SKM-1 (cell line): ENCODE results near the gene DENND4A.

Experiments
- DNase-seq: peaks from one replicate; lab custom pipeline; 2025; ENCODE audit not compliant: unreplicated experiment; lab: John Stamatoyannopoulos, UW

Gene DENND4A

DNA sequence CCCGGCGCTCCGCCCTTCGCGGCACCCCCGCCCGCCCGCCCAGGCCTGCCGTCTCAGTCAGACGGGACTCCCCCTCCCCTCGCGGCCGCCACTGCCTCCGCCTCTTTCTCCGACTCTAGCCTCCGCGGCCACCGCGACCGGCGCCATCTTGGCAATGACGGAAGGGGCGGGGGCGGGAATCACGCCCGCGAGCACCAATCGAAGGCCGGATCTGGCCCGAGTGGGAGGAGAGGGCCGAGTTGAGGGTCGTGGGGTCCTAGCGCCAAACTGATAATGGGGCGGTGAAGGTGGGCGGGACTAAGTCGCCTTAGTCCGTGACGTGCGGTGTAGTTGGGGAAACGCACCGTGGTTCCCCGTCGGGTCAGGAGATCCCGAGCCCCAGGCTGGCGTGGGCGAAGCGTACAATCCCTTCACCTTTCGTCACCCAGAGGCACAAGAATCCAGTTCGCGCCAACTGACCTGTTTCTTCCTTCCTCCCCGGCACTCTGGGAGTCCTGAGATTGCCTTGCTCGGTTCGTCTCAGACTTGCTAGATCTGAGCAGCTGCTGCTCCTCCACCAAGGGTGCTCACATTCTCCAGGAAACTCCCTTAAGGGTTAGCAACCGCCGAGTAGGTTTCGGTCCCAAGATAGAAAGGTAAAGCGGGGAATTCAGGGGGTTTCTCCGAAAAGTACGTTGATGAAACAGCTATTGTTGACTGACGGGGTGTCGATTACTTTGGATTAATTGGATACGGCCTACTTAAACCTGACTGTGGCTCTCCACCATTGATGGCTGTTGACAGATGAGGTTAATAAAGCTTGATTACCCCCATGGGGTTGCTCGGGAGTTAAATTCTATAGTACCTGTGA is at the start of gene DENND4A:
TSS of gene DENND4A (minus strand) at position 156 of the 850 bp plus-strand sequence. CDS start 35,843 bp downstream, outside the sequence.
- peak; percentile 97 for DNase-seq

DNA sequence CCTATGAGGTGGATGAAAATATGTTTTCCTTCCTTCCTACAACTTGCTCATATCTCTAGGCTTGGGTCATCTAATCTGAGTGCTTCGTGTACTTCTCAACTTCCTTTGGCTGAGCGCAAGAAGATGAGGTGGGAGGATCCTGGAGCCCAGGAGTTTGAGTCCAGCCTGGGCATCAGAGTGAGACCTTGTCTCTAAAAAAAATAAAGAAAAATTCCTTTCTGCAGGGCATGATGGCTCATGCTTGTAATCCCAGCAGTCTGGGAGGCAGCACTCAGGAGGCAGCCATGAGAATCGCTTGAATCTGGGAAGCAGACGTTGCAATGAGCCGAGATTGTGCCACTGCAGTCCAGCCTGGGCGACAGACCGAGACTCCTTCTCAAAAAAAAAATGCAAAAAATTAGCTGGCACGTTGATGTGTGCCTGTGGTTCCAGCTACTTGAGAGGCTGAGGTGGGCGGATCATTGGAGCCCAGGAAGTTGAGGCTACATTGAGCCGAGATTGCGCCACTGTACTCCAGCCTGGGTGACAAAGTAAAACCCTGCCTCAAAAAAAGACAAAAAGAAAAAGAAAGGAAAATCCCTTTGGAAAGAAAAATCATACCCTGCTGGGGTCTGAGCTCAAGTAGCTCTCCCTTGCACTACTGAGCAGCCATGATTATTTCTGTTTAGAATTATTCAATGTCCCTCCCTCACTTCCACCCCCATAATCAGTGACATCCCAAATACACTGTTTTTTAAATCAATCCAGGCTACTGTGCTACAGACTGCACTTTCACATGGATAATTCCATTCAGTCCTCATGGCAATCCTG is 49.2 kb upstream of the DENND4A start:
- peak; percentile 31 for DNase-seq

DNA sequence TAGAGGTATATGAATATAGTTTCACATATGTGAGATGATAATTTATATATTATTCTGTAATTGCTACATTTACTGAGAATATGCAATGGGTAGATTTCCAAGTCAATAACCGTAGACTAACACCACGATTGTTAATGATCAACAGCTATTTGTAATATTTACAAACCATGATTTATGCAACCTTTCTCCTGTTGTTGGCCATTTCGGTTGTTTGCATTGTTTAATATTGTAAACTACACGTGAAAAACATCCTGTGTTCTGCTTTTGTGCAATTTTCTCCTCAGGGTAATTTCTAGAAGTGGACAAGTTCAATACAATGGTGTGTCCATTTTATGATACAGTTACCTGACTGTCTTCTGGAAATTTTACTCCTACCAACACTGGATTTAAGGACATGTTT is 47.9 kb upstream of the DENND4A start:
- no peak for DNase-seq

- DNase-seq = peak; percentile 14
Observed at GRCh38 chr15:65839354-65839901, 47.3 kb upstream of the DENND4A start.

- peak; percentile 31 for DNase-seq
Observed at GRCh38 chr15:65837301-65838294, 45.5 kb upstream of the DENND4A start.

DNA sequence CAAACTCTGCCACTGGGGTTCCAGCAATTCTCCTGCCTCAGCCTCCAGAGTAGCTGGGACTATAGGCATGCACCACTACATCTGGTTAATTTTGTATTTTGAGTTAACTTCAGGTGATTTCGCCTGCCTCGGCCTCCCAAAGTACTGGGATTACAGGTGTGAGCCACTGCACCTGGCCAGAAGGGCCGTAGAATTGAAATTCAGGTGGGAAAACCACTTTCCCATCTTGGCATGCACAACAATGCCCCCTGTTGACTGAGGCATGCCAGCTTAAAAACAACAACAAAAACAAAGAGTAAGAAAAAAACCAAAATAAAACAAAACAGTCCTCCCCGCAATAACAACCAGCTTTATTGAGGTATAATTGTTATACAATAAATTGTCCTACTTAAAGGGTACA is 44.6 kb upstream of the DENND4A start:
- DNase-seq = no peak

DNA sequence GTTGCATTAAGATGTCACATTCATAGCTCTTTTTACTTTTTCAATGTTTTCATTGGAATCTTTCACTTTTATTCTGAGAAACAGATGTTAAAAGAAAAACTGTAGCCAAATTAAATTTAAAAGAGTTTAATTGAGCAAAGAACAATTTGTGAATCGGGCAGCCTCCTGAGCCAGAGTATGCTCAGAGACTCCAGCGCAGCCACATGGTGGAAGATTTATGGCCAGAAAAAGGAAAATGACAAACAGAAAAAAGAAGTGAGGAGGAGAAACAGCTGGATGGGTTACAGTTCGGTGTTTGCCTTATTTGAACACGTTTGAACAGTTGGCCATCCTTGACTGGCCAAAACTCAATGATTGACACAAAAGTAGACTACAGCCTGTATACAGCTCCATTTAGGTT is 43.4 kb upstream of the DENND4A start:
- DNase-seq = no peak

- no peak for DNase-seq
Observed at GRCh38 chr15:65834603-65835282, 42.6 kb upstream of the DENND4A start.

- DNase-seq = no peak
Observed at GRCh38 chr15:65833501-65834205, 41.6 kb upstream of the DENND4A start.

DNA sequence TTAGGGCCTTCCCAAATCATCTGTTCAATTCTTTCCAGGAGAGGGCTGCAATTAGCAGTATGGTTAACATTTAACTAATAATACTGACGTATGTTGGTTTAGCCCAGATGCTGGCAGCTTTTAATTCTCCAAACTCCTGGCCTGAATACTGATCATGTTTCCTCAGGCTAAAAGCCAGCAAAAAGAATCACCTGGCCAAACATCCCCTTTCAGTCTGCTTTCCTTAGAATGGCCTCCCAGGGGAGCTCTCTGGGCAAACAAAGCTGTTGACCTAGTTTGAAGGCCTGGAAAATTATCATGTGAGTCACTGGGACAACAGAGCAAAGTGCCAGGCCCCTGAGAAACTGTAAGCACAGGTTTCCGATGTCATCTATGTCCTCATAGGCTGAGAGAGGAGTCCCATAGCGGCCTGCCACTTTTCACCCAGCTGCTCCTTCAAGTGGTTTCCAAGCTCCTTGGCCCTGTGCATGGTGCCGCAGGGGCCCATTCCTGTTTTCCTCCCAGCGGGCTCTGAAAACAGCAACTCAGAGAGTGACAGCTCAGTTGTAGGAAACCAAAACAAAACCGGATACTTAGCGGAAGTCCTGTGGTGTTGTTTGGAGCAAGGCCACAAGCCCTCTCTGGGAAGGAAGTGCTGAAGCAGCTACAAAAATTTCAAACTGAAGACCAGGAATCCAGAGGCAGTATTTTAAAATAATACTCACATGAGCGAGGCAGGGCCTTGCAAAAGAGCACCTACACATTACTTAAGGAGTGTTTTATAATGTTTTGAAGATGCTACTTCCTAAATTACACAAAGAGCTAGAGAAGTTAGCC is 40.7 kb upstream of the DENND4A start:
- DNase-seq = peak; percentile 56

- DNase-seq = peak; percentile 28
Observed at GRCh38 chr15:65829130-65829764, 37.2 kb upstream of the DENND4A start.

DNA sequence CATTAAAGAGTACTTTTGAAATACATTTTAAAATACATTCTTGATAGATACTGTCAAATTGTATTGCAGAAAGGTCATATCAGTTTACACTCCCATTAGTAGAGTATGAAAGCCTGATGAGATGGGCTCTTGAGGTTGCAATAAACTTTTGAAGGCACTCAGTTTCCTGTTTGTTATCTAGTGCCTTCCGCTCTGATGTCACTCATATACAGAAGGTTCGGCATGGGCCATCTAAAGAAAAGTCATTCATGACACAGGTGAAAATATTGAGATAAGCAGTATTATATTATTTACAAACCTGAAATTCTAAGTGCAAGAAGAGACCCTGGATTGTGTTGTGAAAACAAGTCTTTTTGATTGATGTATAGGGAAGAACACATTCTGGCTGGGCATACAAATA is 36.5 kb upstream of the DENND4A start:
- no peak for DNase-seq

- peak; percentile 32 for DNase-seq
Observed at GRCh38 chr15:65827065-65827464, 35.0 kb upstream of the DENND4A start.

DNA sequence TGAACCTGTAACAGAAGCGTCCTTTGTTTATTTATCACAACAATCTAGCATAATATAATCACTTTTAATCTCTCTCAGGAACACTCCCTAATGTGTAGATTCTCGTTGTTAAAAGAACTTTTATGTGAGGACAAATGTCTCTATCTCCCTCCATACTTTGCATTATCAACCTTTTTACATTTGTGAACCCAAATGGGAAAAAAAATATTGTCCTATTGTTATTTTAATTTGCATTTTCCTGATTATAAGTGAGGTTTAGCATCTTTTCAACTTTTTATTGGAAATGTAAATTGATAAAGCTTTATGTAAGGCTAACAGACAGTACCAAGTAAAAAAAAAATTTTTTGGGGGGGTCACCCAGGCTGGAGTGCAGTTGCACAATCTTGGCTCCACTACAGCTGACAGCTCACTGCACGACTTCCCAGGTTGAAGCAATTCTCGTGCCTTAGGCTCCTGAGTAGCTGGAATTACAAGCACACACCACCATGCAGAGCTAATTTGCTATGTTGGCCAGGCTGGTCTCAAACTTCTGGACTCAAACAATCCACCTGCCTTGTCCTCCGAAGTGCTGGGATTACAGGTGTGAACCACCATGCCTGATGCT is 33.0 kb upstream of the DENND4A start:
- DNase-seq = no peak

GRCh38 chr15:65824031-65824743 is 32.1 kb upstream of the DENND4A start:
- DNase-seq = no peak

DNA sequence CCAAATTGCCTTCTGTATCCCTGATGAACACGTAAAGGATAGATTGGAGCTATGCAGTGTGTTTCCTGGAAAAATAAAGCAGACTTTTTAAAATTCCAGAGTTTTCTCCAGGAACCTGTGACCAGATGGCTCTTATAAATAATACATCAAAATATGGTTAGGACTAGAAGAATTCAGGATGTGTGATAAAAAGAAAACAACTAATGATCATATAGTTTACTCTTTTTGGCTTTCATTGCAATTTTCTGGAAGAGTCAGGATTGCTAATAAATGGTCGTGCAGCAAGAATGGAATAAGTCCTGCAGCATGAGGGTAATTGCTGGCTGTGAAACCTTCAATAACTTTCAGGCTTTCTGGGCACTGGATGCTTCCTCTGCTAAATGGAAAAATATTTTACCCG is 30.2 kb upstream of the DENND4A start:
- no peak for DNase-seq

DNA sequence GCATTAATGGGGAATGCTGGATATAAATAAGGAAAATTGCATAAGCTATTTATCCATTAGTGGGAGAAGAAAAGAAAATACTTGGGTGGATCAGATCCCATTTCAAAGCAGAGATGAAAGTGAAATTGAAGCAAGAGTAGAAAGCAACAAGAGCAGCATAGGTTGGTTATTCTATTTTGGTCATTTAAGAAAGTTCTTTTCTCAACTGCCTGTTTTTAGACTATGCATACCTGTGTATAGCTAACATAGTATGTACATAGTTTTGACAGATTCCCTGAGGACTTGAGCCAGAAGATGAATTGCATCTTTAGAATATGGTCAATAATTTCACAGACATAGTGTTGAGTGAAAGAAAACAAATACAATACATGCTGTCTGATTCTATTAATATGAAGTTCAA is 29.0 kb upstream of the DENND4A start:
- DNase-seq = no peak
